ENCODE data around the gene GALNTL6. TPM values are rescaled to one million over a fixed set of nuclear protein-coding genes. Genes with fewer than 3 reads are reported as not detected.

The GALNTL6 gene
- total RNA-seq, 2 donors from 2014 or later: 0.92 to 3.8 TPM

- Histone ChIP-seq H3K4me1 (ENCODE audit: control insufficient read depth in 1 of 2, low read depth in 2 of 2) (no peaks in the 10 kb centered on the region), H3K27ac (no peak overlapping the region), H3K4me3 (no peak overlapping the region), H3K9me3 (no peaks in the 10 kb centered on the region), H3K27me3 (replicated peaks; ENCODE audit: insufficient read depth) (no peaks in the 10 kb centered on the region), H3K36me3 (no peaks in the 10 kb centered on the region)
- DNase-seq (ENCODE audit: low spot score): no peak
- TF ChIP-seq, protein P1, sequence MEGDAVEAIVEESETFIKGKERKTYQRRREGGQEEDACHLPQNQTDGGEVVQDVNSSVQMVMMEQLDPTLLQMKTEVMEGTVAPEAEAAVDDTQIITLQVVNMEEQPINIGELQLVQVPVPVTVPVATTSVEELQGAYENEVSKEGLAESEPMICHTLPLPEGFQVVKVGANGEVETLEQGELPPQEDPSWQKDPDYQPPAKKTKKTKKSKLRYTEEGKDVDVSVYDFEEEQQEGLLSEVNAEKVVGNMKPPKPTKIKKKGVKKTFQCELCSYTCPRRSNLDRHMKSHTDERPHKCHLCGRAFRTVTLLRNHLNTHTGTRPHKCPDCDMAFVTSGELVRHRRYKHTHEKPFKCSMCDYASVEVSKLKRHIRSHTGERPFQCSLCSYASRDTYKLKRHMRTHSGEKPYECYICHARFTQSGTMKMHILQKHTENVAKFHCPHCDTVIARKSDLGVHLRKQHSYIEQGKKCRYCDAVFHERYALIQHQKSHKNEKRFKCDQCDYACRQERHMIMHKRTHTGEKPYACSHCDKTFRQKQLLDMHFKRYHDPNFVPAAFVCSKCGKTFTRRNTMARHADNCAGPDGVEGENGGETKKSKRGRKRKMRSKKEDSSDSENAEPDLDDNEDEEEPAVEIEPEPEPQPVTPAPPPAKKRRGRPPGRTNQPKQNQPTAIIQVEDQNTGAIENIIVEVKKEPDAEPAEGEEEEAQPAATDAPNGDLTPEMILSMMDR (IDR thresholded peaks at IDR 0.05): no peak
- no peak for ATAC-seq (ENCODE audit: insufficient number of reproducible peaks, low FRiP score, low read depth)
Observed at GRCh38 chr4:171993247-171993646, 180.0 kb downstream of the GALNTL6 start.

DNA sequence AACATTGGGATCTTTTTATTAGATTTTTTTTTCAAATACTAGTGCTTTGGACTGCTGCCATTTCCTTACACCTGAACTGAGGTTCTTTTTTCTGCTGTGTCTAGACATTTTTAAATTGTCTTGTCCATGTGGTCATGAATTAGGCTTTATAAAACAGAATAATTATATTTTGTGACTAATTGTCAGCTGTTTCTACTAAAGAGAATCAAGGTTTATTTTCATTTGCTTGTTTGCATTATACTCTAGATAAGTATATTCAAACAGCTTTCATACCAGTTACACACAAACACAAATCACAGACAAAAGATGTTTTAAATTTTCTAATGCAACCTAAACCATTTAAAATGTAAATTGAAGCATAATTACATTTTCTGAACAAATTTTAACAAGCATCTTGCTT, 194.7 kb downstream of the GALNTL6 start:
- H3K4me3 ChIP-seq: no peak overlapping the region
- H3K4me1 ChIP-seq (ENCODE audit: control insufficient read depth in 1 of 2, low read depth in 2 of 2): no peaks in the 10 kb centered on the region
- ATAC-seq (ENCODE audit: insufficient number of reproducible peaks, low FRiP score, low read depth) (no peak), DNase-seq (ENCODE audit: low spot score) (no peak)
- no peaks in the 10 kb centered on the region for H3K9me3 ChIP-seq
- H3K36me3 ChIP-seq: no peaks in the 10 kb centered on the region
- H3K27ac ChIP-seq: no peak overlapping the region
- TF ChIP-seq, protein P1 (IDR thresholded peaks at IDR 0.05): no peak
- no peaks in the 10 kb centered on the region for H3K27me3 ChIP-seq (replicated peaks; ENCODE audit: insufficient read depth)

GRCh38 chr4:172009446-172010230, 196.4 kb downstream of the GALNTL6 start:
- H3K36me3 ChIP-seq: no peaks in the 10 kb centered on the region
- DNase-seq (ENCODE audit: low spot score) (no peak), ATAC-seq (ENCODE audit: insufficient number of reproducible peaks, low FRiP score, low read depth) (no peak)
- H3K27me3 ChIP-seq (replicated peaks; ENCODE audit: insufficient read depth): no peaks in the 10 kb centered on the region
- TF ChIP-seq, protein P1 (IDR thresholded peaks at IDR 0.05): no peak
- H3K27ac ChIP-seq: no peak overlapping the region
- H3K4me1 ChIP-seq (ENCODE audit: control insufficient read depth in 1 of 2, low read depth in 2 of 2): no peaks in the 10 kb centered on the region
- no peak overlapping the region for H3K4me3 ChIP-seq
- H3K9me3 ChIP-seq: no peaks in the 10 kb centered on the region

GRCh38 chr4:172011196-172011595, 198.0 kb downstream of the GALNTL6 start:
- Histone ChIP-seq H3K9me3 (no peaks in the 10 kb centered on the region), H3K27me3 (replicated peaks; ENCODE audit: insufficient read depth) (no peaks in the 10 kb centered on the region), H3K4me3 (no peak overlapping the region), H3K36me3 (no peaks in the 10 kb centered on the region), H3K27ac (no peak overlapping the region), H3K4me1 (ENCODE audit: control insufficient read depth in 1 of 2, low read depth in 2 of 2) (no peaks in the 10 kb centered on the region)
- DNase-seq (ENCODE audit: low spot score) (no peak), ATAC-seq (ENCODE audit: insufficient number of reproducible peaks, low FRiP score, low read depth) (no peak)
- TF ChIP-seq, protein P1 (IDR thresholded peaks at IDR 0.05): no peak

DNA sequence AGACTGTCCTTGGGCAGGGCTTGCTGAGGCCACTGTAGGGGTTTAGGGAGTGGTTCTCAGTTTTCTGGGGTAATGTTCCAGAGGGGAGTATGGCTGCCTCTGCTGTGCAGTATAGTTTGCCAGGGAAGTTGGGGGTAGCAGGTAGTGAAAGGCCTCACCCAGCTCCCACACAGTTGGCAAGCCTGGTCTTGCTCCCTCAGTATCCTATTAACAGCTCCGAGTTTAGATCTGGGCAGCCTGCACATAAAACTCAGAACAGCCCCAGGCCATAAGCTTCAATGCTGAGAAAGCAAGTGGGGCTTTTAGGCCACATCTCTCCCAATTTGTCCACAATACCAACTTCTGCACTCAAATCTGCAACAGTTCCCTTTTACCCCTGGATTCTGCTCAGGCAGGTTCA, 205.2 kb downstream of the GALNTL6 start:
- H3K4me1 ChIP-seq (ENCODE audit: control insufficient read depth in 1 of 2, low read depth in 2 of 2): no peaks in the 10 kb centered on the region
- no peak for DNase-seq (ENCODE audit: low spot score)
- TF ChIP-seq, protein P1 (IDR thresholded peaks at IDR 0.05): no peak

More for the DNA sequence above, 205.2 kb downstream of the GALNTL6 start:
- no peak overlapping the region for H3K27ac ChIP-seq
- no peaks in the 10 kb centered on the region for H3K36me3 ChIP-seq
- no peaks in the 10 kb centered on the region for H3K27me3 ChIP-seq (replicated peaks; ENCODE audit: insufficient read depth)
- no peaks in the 10 kb centered on the region for H3K9me3 ChIP-seq
- H3K4me3 ChIP-seq: no peak overlapping the region
- ATAC-seq (ENCODE audit: insufficient number of reproducible peaks, low FRiP score, low read depth): no peak

Data from thoracic aorta (tissue), 2 donors.